ENCODE measurements around the gene PLEKHO1. TPM values are rescaled to one million over a fixed set of nuclear protein-coding genes. Genes with fewer than 3 reads are reported as not detected.

PLEKHO1 gene
- total and polyA plus RNA-seq, 4 donors: 41.6 to 88.0 (median 60.1) TPM

DNA sequence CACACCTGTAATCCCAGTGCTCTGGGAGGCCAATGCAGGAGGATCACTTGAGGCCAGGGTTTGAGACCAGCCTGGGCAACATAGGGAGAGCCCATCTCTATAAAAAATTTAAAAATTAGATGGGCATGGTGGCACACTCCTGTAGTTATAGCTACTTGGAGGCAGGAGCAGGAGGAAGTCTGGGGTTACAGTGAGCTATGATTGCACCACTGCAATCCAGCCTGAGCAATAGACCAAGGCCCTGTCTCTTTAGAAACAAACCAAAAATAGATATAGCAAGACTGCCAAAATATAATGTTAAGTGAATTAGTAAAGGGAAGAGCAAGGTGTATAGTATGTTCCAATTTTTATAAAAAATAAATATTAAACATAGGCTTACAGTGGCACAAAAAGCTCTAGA lies 28.8 kb downstream of the PLEKHO1 start:
- TF ChIP-seq CTCF (IDR thresholded peaks at IDR 0.05; ENCODE audit: control extremely low read depth, extremely low read depth): no peak
- Histone ChIP-seq H3K9ac (ENCODE audit: insufficient read depth in 1 of 2, low read length in 2 of 2) (no peak overlapping the region), H3K9me3 (ENCODE audit: control insufficient read depth in 4 of 4, insufficient read depth in 3 of 4, low read length in 3 of 4) (no peaks in the 10 kb centered on the region), H3K27ac (ENCODE audit: low read depth in 1 of 2, low read length in 1 of 2) (no peak overlapping the region), H3K4me3 (no peak overlapping the region), H3K36me3 (ENCODE audit: control insufficient read depth in 4 of 4, insufficient read depth in 4 of 4, low read length in 4 of 4) (no peaks in the 10 kb centered on the region), H3K4me1 (ENCODE audit: control insufficient read depth in 5 of 5, insufficient read depth in 5 of 5, low read length in 5 of 5) (no peaks in the 10 kb centered on the region), H3K27me3 (ENCODE audit: control insufficient read depth in 3 of 3, insufficient read depth in 3 of 3, low read length in 2 of 3) (no peaks in the 10 kb centered on the region)
- ATAC-seq (ENCODE audit: insufficient read depth, low FRiP score) (no peak), DNase-seq (no peak)

DNA sequence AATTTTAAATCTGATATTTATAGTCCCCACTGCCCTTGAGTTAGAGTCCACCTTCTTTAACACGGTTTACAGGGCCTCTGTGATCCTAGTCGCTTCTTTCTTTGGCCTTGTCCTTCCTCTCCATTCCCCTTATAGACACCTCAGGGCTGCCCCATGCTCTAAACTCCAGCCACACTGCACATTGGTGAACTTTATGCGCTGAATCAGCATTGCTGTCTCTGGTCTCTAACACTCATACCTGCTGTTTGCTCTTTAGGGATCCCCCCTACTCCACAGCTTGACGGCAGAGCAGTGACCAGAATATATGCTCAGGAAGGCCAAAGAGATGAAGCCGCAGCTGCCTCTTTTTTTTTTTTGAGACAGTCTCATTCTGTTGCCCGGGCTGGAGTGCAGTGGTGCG lies 30.2 kb downstream of the PLEKHO1 start:
- H3K27me3 ChIP-seq (ENCODE audit: control insufficient read depth in 3 of 3, insufficient read depth in 3 of 3, low read length in 2 of 3): no peaks in the 10 kb centered on the region
- ATAC-seq (ENCODE audit: insufficient read depth, low FRiP score) (no peak), DNase-seq (no peak)
- no peak for TF ChIP-seq CTCF (IDR thresholded peaks at IDR 0.05; ENCODE audit: control extremely low read depth, extremely low read depth)
- 89 to 93% methylated on average over 7 of the region's 7 CpGs for WGBS, 2 donors
- H3K9ac ChIP-seq (ENCODE audit: insufficient read depth in 1 of 2, low read length in 2 of 2): no peak overlapping the region
- no peaks in the 10 kb centered on the region for H3K9me3 ChIP-seq (ENCODE audit: control insufficient read depth in 4 of 4, insufficient read depth in 3 of 4, low read length in 3 of 4)
- H3K4me1 ChIP-seq (ENCODE audit: control insufficient read depth in 5 of 5, insufficient read depth in 5 of 5, low read length in 5 of 5): no peaks in the 10 kb centered on the region
- no peak overlapping the region for H3K4me3 ChIP-seq
- H3K36me3 ChIP-seq (ENCODE audit: control insufficient read depth in 4 of 4, insufficient read depth in 4 of 4, low read length in 4 of 4): no peaks in the 10 kb centered on the region
- H3K27ac ChIP-seq (ENCODE audit: low read depth in 1 of 2, low read length in 1 of 2): no peak overlapping the region

- Histone ChIP-seq H3K27me3 (ENCODE audit: control insufficient read depth in 3 of 3, insufficient read depth in 3 of 3, low read length in 2 of 3) (no peaks in the 10 kb centered on the region), H3K4me1 (ENCODE audit: control insufficient read depth in 5 of 5, insufficient read depth in 5 of 5, low read length in 5 of 5) (no peaks in the 10 kb centered on the region), H3K9ac (ENCODE audit: insufficient read depth in 1 of 2, low read length in 2 of 2) (no peak overlapping the region), H3K27ac (ENCODE audit: low read depth in 1 of 2, low read length in 1 of 2) (no peak overlapping the region), H3K36me3 (ENCODE audit: control insufficient read depth in 4 of 4, insufficient read depth in 4 of 4, low read length in 4 of 4) (no peaks in the 10 kb centered on the region), H3K4me3 (no peak overlapping the region), H3K9me3 (ENCODE audit: control insufficient read depth in 4 of 4, insufficient read depth in 3 of 4, low read length in 3 of 4) (no peaks in the 10 kb centered on the region)
- no peak for TF ChIP-seq CTCF (IDR thresholded peaks at IDR 0.05; ENCODE audit: control extremely low read depth, extremely low read depth)
- DNase-seq (no peak), ATAC-seq (ENCODE audit: insufficient read depth, low FRiP score) (no peak)
- WGBS, 2 donors: 35 to 67% methylated on average over 5 of the region's 5 CpGs
Observed at GRCh38 chr1:150180474-150180873, 30.8 kb downstream of the PLEKHO1 start.

DNA sequence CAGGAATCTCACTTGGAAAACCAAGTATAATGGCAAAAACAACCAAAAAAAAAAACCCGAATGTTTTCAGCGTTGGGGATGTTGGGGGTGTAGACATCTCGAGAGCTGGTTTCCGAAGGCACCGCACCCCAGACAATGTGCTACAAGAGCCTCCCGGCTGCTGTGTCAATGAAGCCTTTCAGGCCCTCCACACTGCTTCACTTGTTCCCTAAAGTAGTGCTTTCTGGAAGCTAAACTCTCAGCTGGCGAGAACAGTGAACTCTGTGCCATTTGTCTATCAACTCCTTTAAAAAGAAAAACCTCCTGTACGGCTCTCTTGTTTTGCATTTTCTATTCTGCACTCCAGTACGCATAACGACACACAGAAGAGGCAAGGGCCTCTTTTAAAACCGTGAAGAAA lies 32.5 kb downstream of the PLEKHO1 start:
- H3K4me3 ChIP-seq: no peak overlapping the region
- no peaks in the 10 kb centered on the region for H3K9me3 ChIP-seq (ENCODE audit: control insufficient read depth in 4 of 4, insufficient read depth in 3 of 4, low read length in 3 of 4)
- no peaks in the 10 kb centered on the region for H3K4me1 ChIP-seq (ENCODE audit: control insufficient read depth in 5 of 5, insufficient read depth in 5 of 5, low read length in 5 of 5)
- H3K27ac ChIP-seq (ENCODE audit: low read depth in 1 of 2, low read length in 1 of 2): no peak overlapping the region
- DNase-seq: peak in 2 of 3 donors; percentile 2 to 41
- H3K36me3 ChIP-seq (ENCODE audit: control insufficient read depth in 4 of 4, insufficient read depth in 4 of 4, low read length in 4 of 4): no peaks in the 10 kb centered on the region
- WGBS, 2 donors: 82 to 91% methylated on average over 11 of the region's 11 CpGs
- H3K9ac ChIP-seq (ENCODE audit: insufficient read depth in 1 of 2, low read length in 2 of 2): no peak overlapping the region
- no peak for TF ChIP-seq CTCF (IDR thresholded peaks at IDR 0.05; ENCODE audit: control extremely low read depth, extremely low read depth)
- H3K27me3 ChIP-seq (ENCODE audit: control insufficient read depth in 3 of 3, insufficient read depth in 3 of 3, low read length in 2 of 3): no peaks in the 10 kb centered on the region
- ATAC-seq (ENCODE audit: insufficient read depth, low FRiP score): no peak
